HG03575 (cell line): Measurements from ENCODE around the gene SIRT2.
A peak's percentile ranks its signal among the peaks of the same experiment; 100 is the strongest.

ENCODE experiments used
- ATAC-seq: cut with Tn5 transposase; IDR thresholded peaks from one replicate; pipeline ENCODE4 v1.9.1; 2021; ENCODE audit not compliant: unreplicated experiment, insufficient number of reproducible peaks, low FRiP score; ENCODE audit errors: extremely low read depth

The SIRT2 gene

DNA sequence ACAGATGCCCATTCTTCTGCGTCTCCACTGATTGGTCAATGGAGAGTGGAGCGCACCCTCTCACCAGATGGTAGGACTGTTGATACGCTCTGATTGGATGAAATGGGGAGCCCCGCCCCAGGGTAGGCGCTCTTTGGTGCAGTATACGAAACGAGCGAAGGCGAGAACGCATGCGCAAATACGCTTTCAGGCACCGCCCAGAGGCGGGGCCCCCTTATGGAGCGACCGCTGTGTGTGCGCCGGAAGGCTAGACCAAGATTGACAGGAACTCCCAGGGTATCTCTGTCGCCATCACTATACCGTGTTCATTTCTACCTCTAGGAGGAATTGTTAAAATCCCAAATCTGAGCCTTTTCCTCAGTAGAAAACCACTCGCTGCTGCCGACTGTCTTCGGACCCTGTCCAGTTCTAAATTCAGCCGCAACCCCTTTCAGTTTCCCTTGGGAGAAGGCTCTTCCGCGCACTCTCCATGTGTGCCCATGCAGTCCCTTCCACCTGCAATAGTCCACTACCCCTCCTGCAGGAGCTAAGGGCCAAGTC lies 48.9 kb downstream of the SIRT2 start:
- peak; percentile 67 for ATAC-seq

DNA sequence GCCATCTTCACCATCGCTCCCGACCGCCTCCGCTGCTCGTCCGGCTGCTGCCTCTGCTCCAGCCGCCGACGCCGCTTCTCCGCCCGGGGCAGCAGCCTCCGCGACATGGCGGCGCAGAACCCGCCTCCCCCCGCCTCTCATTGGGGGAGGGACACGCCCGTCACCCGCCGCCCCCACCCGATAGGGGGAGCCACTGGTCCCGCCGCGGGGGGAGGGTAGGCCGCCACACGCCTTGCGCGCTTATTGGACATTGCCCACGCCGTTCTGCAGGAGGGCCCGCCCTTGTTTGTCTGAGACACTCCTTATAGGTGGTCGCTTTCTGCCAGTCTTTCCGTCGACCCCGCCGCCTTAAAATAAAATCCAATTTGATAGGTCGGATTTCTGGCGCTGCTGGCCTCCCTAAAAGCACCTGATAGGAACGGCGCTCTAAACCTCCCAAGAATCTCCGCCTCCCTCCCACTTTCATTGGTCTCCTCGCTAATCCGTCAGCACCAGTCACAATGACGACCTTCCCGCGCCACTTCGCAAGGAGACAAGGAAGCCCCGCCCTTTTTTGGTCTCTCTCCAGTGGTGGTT lies 49.5 kb downstream of the SIRT2 start, which contains the start of gene HNRNPL:
TSS of gene HNRNPL (minus strand) at position 127 of the 576 bp plus-strand sequence. CDS start at position 107, 20 bp downstream.
- ATAC-seq: no peak

DNA sequence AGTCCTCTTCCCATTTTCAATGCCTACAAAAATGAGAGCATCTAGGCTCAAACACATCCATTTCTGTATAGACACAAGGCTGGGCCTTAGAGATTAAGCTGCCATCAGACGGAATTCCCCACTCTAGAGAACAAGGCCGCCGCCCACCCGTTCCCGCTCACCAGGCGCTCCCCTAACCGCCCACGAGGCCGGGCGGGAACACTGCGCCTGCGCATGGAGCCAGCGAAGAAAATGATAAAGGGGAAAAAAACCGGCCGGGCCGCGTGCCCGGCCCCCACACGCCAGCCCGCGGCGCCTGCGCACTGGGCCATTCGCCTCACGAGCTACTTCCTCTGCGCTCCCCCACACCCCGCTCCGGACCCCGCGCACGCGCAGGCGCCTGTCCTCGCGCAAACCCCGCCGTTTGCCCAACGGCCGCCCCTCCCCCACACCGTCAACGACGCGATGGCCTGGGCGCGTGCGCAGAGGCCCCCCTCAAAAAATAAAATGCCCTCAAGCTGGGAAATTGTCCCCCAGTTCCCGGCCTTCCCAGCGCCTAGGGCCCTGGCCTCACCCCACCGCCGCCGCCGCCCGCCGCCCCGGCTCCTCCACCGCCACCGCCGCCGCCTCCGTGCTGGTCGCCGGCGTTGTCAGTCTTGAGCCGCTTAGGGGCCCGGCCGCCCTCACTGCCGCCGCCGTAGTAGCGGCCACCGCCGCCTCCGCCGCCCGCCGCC lies 50.1 kb downstream of the SIRT2 start:
- no peak for ATAC-seq

DNA sequence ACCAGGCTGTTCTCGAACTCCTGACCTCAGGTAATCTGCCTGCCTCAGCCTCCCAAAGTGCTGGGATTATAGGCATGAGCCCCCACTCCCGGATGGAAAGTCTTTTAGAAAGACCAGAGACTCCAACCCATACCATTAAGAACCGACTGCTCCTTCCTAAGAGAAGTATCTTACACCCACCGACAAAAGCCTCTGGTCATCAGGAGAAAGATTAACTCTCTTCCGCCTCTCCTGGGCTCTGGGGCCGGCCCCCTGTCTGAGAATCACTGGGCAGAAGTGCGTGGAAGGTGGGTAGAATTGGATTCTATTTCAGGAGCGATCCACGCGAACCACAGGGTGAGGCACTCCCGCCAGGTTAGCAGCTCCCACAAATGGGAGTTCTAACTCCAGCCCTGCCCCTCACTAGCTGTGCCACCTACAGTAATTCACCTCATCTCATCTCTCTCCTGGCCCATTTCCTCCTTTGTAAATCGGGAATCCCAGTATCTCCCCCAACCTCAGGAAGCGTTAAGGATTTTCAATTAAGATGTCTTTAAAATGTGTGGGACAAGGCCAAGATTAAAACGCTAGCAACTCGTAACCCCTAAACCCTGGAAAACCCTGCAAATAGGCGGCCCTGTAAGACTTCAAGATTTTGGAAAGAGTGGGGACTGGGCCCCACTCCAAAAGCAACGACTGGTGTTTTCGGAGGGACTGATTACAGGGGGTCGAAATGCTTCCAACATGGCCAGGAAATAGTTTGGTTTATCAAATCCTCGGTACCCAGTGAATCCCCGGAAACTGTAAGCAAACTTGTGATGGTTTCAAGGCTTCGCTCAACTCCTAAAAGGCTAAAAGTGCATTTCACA lies 50.9 kb downstream of the SIRT2 start:
- ATAC-seq: no peak

DNA sequence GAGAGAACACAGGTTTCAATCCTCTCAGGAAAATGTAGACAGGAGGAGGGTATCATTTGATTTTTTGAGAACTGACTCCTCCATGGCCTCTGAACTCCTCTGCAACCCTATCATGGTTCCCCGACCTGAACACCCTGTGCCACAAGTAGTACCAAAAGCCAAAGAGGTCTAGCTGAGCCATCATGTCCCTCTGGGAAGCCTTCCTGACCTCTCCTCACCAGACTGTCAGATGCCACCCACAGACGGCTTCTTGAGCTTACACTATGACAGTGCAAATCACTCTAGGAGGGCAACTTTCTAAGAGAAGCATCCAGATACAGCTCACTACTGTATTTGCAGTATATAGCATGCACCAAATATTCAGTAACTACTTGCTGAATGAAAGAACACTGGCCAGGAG lies 53.3 kb downstream of the SIRT2 start:
- no peak for ATAC-seq

DNA sequence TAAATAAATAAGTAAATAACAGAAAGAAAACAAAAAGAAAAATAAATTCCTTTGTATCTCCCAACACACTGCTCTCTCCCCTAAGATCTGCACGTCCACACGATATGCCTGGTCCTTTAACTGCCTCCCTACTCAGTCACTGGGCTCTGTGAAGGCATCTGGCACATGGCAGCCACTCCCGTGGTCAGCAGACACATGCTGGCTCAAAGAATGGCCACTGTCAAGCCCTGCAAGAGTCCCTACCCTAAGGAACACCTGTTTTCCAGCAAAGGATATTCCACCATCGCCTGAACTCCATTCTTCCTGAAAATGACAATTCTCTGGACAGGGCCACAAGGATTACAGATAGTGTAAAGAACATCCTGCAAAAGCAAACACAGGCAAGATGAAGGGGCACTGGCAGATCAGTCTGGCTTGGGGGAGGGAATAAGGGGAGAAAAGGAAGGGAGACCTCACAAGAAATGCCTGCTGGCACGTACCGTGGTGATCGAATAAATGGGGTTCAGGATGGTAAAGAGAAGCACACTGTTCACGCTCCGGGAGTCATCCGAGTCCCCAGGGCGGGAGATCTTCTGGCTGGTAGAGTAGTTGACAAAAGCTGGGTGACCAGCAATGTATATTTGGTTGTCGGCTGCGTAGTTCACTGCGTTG lies 53.9 kb downstream of the SIRT2 start:
- ATAC-seq: no peak

DNA sequence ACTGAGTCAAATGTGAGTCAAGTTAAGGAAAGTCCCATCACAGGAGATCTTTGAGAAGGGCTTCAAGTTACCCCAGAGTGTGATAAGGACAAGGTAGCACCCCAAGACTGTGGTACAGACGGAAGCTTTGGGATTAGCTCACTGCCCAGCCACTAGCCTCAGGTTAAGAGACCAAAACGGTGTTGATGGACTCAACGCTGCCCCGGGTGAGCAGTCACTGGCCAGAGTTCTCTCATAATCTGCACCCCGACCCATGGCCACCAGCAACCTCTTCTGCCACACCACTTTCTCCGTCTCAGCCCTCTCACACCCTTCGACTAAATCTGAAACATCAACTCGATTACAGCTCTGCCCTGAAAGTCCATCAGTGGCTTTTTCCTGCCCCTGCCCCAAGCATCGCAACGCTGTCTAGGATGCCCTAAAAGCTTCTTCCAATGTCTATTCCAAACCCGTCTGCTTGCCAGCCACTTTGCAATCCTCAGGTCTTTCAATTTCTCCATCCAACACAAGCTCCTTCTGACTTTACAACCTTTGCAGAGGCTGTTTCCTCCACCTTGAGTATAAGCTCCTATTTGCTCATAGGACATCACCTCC lies 55.2 kb downstream of the SIRT2 start:
- no peak for ATAC-seq

DNA sequence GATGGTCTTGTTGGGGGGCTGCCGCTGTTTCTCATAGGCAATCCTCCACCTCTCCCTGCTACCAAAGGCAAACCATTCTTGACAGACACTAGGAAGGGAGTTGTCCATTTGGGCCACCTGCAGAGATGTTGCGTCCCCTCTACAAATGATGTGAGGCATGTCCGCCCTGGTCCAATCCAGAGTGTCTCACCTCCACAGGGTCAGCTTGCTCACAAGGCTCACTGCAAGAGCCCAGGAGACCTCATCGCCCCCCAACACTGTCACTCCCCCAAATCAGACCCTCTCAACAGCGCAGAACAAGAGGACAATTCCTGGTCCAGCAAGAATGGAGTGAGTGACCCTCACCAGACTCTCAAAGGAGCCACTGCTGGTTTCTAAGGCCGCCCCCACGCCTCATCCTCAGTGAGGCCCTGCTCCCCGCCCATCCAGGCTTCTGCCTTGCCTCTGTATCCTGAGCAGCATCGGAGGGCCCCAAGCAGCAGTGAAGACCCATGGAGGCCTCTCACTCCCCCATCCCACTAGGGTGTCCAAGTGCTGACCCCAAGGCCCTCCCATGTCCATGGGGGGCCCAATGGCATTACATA lies 56.2 kb downstream of the SIRT2 start:
- ATAC-seq: no peak

DNA sequence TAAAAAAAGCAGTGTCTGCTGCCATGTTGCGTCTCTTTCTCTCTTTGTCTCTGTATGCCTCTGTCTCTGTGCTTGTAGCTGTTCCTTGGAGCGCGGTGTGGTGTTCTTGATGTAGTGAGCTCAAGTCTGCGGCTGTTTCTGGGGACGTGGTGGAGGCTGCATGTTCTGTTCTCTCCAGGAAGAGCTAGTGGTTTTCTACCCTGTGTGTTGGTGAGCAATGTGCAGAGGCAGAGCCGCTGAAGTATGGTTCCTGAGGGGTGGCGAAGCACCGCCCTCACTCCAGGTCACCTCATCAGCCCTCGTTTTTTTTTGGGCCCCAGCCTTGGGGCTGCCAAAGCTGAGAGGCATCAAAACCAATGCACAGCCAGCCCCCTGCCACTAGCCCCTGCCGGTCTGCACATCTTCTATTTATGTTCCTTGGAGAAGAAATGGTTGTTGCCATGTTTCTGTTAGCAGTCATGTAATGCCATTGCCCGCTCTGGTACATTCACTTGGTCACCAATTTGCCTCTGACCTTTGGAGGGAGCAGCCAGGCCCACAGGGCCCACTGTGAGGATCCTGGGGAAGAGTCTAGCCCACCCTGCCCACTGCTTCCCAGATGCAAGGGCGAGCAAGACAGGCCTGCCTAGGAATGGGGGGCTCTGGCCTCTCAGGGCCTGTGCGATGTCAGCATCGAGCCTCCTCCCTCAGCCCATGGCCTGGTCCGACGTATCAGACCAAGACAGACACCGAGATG lies 56.8 kb downstream of the SIRT2 start:
- ATAC-seq: no peak

DNA sequence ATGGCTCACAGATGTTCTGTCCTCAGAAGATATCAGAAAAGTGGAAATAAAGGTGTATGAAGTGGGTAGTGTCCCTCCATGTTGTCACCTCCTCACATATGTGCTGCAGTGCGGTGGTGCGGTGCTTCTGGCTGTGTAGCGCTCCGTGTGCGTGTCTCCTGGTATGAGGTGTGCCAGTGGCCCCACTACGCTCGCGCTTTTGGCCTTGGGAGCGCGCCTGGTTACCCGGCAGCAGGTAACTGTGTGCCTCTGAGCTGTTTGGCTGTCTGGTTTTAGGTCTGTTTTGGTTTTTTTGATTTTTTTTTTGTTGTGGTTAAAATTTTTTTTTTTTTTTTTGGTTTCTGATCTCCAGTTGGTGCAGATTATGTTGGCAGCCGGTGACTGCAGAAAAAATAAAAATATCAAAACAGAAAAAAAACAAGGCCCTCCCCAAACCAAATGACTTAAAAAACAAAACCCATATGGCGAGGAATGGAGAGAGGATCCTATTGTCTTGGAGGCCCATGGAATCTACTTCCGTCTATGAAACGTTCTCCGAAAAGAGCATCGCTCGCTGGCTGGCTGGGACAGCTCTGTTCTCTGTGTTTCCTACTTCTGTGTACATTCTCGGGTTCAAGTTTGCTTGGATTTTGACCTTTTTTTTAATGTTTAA lies 57.5 kb downstream of the SIRT2 start:
- ATAC-seq: no peak

DNA sequence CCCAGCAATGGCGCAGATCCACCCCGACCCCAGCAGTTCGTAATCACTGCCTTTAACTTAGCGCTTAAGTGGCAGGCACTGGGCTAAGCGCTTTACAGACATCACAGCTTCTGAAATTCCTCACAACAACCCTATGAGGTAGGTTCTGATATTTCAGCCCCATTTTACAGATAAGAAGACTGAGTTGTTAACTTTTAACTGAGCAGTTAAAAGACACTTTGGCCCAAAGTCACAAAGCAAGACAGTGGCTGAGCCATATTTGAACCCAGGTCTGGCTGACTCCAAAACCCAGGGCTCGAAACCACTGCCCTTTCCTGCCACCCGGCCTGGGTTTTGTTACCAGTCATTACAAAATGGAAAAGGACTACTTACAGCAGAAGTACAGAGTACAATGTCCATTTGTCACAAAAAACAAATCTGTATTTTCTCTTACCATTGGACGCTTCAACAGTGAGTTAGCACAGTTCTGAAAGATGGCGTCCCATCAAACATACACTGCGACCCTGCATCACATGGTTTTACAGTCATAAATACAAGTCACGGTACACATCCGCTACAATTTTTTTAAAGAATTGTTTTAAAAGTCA lies 58.1 kb downstream of the SIRT2 start:
- ATAC-seq: no peak

DNA sequence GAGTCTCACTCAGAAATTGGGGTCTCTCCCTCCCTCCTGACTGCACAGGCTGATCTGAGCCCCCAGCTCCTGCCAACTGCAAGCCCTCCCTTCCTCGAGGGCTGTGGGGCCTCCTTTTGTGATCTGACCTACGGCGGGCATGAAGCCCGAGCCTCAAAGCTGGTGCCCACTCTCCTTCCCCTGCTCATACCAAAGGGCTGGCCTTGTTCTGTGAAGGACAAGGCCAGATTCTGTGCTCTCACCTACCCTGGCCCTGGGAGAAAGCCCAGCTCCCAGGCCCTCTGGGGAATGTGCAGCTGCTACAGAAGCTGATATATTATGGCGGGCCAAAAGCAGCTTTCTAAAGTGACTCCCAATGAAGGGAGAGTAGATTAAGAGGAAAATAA lies 58.8 kb downstream of the SIRT2 start:
- ATAC-seq: no peak

DNA sequence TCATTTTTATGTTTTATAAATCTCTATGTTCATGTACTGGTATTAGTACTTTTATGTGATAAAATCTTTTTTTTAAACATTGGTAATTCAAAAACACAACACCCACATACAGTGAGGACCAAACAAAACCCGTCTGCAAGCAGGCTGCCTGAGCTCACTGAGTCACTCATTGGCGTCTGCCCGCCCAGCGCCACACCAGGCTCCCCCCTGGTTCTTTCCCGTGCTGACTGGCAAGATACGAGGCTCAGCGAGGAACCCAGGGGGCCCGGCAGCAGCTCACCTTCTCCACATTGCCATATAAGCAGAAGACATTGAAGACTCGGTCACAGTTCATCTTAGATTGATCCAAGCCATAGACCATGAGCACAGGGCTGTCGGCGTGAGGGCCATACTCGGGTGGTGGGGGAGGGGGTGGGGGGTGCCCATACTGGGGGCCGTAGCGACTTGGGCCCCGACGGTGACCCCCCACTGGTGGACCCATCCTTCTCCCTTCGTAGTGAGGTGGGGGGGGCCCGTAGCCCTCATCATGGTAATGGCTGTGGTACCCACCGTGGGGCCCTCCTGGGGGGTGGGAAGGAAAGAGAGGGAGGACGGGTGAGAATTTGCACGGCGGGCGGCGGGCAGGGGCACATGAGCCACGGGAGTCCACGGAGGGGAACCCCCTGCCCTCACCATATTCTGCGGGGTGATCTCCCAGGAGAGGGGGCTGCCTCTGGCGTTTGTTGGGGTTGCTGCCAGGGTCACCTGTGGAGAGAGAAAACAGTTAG lies 59.4 kb downstream of the SIRT2 start:
- no peak for ATAC-seq

DNA sequence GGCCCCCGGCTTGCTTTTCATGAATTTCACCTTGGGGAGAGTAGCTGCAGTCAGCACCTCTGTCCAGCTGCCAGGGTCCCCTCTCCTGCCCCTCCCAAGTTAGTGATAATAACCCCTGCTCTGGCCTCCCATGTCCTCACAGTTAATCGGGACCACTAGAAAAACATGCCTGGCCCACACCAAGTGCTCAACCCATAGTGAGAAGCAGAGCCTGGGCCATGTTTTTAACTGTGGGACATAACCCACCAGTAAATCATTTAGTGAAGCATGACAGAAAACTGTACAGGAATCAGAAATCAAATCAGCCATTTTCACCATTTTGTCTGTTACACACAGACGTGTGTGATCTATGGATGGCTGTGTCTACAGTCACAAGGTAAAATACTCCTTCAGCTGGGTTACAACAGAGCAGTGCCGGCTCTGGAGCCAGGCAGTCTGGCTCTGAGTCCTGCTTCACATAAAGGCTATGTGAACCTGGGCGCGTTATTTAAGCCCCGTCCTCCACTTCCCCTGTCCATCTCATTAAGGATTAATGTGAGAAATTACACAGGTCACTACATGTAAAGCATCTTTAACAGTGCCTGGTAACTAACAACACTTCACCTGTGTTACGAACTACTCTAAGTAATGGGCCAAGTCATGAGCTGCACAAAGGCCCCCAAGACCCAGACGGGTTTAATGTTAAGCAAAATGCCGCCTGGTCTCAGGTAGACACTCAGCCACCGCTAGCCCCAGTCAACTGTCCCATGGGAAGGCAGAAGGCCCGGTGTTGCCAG lies 60.2 kb downstream of the SIRT2 start:
- no peak for ATAC-seq

DNA sequence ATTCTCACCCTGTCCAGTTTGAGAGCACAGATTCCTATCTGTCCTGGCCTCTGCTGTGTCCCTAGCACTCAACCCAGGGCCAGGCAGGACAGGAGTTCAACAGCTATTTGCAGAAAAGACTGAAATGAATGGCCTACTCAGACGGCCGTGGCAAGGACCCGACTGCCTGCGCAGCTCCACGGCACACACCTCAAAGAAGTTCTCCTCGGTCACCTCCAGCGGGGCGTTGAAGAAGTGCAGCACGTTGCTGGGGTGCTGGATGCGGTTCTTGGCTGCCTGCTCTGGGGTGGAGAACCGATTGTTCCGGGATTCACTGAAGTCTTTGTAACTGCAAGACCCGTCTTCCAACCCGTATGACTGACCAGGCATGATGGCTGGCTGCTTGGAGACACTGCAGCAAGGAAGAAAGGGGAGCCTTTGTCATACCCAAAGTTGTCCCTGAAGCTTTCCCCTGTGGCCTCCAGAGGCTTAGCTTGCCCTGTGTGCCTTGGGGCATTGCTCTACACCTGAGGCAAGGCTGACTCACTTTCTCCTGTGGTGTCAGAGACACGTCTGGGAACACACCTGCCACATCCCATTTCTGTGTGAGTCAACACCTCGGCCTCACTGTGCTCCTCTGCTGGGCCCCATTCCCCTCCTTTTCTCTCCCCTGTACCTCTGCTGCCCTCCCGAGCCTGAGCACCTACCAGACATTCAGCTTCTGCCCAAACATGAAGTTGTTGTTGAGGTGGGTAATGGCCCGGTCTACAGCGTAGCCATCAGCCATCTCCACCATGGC lies 61.0 kb downstream of the SIRT2 start:
- ATAC-seq: no peak
